ENCODE results near the gene DSP.

- TF ChIP-seq SUZ12 (IDR thresholded peaks at IDR 0.05; ENCODE audit: unreplicated experiment): no peak
- TF ChIP-seq ZNF592 (IDR thresholded peaks at IDR 0.05): no peak
- TF ChIP-seq CTCF (IDR thresholded peaks at IDR 0.05 in 2 of 3, conservative IDR thresholded peaks at IDR 0.05 in 1 of 3; ENCODE audit: control insufficient read depth in 2 of 3, extremely low read depth in 1 of 3, insufficient read depth in 1 of 3, low read depth in 3 of 3, low read length in 3 of 3): no peak
- TF ChIP-seq, protein P1, sequence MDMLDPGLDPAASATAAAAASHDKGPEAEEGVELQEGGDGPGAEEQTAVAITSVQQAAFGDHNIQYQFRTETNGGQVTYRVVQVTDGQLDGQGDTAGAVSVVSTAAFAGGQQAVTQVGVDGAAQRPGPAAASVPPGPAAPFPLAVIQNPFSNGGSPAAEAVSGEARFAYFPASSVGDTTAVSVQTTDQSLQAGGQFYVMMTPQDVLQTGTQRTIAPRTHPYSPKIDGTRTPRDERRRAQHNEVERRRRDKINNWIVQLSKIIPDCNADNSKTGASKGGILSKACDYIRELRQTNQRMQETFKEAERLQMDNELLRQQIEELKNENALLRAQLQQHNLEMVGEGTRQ (IDR thresholded peaks at IDR 0.05; ENCODE audit: borderline replicate concordance, low read depth, low read length): no peak
- TF ChIP-seq HDAC2 (IDR thresholded peaks at IDR 0.05): no peak
- no peak for TF ChIP-seq POLR2A (IDR thresholded peaks at IDR 0.05; ENCODE audit: low read depth, low read length)
- TF ChIP-seq CEBPZ (IDR thresholded peaks at IDR 0.05; ENCODE audit: low read depth, low read length): no peak
- TF ChIP-seq, protein P2, sequence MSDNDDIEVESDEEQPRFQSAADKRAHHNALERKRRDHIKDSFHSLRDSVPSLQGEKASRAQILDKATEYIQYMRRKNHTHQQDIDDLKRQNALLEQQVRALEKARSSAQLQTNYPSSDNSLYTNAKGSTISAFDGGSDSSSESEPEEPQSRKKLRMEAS (IDR thresholded peaks at IDR 0.05; ENCODE audit: low read depth, low read length): no peak
- TF ChIP-seq WRNIP1 (IDR thresholded peaks at IDR 0.05; ENCODE audit: borderline replicate concordance, low read depth, low read length): no peak
These were observed 46.8 kb upstream of the DSP start for GRCh38 chr6:7494638-7495037.
